Iris pigment epithelial cell (primary cell): Measurements from ENCODE around the gene MID1.
A peak's percentile ranks its signal among the peaks of the same experiment; 100 is the strongest.

ENCODE experiments used
- DNase-seq: peaks from one replicate; pipeline ENCODE4 v3.0.0-alpha.2; 2011; ENCODE audit warnings: low read depth

MID1 gene

GRCh38 chrX:10576777-10577447, 43.5 kb downstream of the MID1 start:
- no peak for DNase-seq

DNA sequence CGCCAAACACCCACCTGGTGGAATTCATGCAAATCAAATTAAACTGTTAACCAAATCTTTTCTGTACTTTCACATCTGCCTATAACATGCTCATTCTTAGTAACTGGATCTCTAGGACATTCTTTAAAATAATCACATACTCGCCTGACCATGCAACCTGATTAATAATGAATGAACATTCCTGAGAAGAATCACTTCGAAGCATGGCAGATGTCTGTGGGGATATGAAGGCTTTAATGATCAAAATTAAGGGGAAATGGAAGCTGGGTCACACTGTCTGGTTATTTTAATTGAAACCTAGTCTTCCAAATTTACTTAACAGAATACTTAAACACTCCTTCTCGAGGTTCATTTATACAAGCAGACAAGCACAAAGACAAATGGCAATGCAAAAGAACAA, 44.2 kb downstream of the MID1 start:
- DNase-seq = no peak

- DNase-seq = peak; percentile 31
These were observed 45.7 kb downstream of the MID1 start for GRCh38 chrX:10574663-10575062.

DNA sequence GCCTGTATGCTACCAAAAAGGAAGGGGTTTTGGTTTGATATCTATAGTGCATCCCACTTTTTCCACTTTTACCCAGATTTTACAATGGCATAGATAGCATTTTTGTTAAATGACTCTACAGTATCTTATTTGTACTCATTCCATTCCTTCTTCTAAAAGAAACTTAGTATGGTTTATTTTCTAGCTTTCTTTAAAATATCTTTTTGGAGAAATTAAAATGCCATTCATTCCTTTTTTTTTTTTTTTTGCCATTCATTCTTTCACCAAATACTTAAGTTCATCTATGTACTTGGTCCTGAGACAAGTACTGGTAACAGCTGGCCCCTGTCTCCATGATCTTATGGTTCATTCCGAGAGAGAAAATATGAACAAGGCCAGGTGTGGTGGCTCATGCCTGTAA, 49.1 kb downstream of the MID1 start:
- peak; percentile 11 for DNase-seq

GRCh38 chrX:10570601-10571000, 49.8 kb downstream of the MID1 start:
- peak; percentile 38 for DNase-seq

DNA sequence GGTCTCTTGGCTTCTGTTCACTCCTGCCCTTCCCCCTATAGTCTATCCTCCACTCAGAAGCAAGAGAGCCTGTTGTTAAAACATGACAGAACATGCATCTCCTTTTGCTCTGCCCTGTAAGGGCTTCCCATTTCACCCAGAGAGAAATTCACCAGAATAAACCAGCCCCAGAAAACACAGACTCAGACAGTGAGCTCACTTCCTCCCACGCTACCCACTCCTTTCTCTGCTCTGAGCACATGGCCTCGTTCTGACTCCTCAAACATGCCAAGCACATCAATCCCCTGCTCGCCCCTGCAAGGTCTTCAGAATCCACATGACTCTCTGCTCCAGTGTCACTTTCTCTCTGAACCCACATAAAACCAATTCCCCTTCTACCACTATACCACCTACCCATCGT, 50.4 kb downstream of the MID1 start:
- peak; percentile 79 for DNase-seq

GRCh38 chrX:10568428-10568827, 52.0 kb downstream of the MID1 start:
- DNase-seq = no peak

DNA sequence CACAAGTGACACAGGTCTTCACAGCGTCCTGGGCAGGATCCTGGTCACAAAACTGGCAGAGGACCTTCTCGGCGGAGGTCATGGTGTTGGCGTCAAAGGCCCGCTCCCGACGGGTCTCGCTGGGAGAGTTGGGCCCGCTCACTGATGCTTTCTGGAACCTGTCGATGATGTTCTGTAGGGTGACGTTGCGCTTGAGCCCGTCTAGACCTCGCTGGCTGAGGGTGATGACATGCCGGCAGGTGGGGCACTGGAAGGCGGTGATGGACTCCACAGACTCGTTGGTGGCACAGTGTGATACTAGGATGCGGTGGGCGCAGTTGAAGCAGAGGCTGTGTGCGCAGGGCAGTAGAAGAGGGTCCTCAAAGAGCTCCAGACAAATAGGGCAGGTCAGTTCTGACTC, 53.2 kb downstream of the MID1 start:
- no peak for DNase-seq

DNA sequence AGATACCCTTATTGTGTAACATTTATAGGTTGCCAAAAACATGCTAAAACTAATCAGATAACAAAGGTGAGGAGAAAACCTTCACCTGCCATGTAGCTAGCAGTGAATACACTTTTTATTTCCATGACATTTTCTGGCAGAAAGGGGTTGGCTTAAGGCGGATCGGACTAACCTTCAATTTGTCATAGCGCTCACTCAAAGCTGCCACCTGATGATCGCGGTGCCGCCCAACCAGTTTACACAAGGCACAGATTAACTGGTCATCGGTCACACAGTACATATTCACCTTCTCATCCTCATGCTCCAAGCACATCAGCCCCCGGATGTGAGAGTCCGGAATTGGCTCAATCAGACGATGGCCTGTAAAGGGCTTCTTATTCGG, 53.7 kb downstream of the MID1 start:
- no peak for DNase-seq

DNA sequence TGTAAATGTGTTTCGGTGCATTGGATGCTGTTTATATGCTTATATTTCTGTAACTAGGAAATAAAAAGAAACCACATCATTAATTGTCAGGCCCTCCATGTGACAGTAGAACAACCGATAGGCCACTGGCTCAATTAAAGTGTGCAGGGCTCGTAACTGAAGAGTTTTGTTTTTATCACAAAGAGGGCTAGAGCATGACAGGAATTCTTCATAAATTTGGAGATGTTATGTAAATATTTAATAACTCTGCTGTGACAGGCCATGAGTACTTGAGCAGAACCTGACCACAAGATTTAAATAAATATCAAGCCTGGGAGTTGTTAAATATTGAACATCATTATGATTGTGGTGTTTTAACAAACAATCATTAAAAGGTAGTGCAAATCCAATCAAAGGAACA, 55.9 kb downstream of the MID1 start:
- DNase-seq = no peak

DNA sequence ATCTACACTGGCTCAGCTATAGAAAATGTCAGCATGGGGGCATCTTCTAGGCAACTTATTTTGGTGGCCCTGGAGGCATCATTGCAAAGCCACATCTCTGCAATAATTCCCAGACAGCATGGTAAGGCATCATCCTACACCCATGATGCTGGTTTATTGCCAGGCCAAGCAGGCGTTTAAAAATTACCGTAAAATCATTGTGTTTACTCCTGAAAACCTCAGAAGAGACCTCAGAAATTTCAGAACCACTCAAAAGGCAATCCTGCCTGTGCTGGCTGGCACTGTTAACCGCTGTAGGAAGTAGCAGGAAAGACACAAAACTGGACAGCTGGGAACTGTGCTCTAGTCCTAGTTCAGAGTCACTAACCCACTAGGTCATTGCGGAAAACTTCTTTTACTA, 63.2 kb downstream of the MID1 start:
- no peak for DNase-seq

- DNase-seq = no peak
These were observed 64.0 kb downstream of the MID1 start for GRCh38 chrX:10556405-10556804.

DNA sequence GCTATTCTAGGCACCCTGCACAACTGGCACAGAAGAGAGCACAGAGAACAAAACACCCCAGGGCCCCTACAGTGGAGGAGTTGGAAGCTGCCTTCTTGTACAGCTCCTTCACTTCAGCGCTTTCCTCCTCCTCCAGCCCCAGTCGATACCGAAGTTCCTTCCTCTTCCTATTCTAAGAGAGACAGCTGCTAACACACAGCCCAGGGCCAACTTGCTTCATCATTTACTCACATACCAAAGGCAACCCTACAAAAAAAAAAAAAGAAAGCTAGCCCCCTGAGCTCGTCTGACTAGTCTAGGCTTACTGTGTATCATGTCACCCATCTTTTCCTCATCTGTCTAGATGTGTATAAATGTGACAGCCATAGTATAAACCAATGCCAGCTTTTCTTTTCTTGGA, 64.5 kb downstream of the MID1 start:
- DNase-seq = no peak

DNA sequence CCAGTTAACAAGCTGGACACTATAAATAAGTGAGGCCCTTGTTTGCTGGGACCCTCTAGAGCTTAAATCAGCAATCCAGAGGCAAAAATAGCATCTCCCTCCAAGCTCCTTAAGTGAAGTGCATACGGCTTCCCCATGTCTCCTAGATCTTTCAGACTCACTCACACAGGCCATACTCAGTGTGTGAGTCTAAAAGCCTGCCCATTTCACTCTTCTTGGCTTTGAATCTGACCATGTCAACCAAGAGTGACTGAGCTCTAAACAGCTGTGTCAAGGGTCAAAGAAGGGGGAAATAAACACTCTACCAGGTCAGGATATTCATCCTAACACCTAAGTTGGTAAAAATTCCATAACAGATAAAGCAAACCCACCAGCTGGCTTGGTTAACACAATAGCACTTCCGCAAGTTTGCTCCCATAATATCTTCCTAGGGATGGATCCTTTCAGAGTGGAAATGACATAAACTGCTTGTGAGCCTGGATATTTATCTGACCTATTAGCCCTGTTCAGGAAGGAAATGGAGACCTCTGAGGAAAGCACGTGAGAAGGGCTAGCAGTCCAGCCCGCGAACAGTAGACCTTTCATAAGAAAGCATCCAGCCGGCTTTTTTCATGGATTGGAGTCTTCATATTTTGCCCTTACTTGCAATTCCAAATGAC, 65.6 kb downstream of the MID1 start:
- DNase-seq = no peak

DNA sequence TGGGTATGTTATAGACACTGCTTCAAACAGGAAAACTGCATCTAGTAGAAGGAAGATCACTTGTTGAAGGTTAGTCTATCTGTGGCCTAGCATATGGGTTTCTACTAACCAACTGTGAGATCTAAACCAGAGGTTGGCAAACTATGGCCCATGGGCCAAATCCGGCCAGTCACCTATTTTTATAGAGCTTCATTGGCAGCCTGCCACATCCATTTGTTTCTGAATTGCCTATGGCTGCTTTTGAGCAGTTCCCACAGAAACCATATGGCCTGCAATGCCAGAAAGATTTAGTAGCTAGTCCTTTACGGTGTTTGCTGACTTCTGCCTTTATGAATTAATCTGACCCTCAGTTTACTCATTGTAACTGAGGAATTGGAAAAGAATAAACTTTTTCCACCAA, 71.1 kb downstream of the MID1 start:
- DNase-seq = no peak

DNA sequence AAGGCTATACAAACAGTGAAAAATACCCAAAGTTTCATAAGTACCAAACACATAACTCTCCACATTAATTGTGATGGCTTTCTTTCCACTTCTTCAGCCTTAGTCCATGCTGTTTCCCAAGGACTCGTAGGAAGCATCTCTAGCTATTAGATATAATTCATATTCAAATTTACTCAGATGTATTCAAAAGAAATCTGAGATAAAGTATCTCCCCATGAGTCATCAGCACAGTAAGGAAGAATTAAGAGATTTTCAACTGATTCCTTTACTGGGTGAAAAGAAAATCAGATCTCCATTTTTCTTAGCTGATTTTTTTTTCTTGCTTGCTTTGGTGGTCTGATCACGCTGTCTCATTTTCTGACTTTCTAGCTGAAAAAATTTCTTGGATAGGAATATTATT, 71.7 kb downstream of the MID1 start:
- peak; percentile 23 for DNase-seq

- DNase-seq = no peak
These were observed 74.5 kb downstream of the MID1 start for GRCh38 chrX:10545882-10546281.

- DNase-seq = no peak
These were observed 77.8 kb downstream of the MID1 start for GRCh38 chrX:10542586-10542985.

- no peak for DNase-seq
These were observed 81.6 kb downstream of the MID1 start for GRCh38 chrX:10538831-10539230.

GRCh38 chrX:10537308-10537707, 83.1 kb downstream of the MID1 start:
- DNase-seq = no peak

DNA sequence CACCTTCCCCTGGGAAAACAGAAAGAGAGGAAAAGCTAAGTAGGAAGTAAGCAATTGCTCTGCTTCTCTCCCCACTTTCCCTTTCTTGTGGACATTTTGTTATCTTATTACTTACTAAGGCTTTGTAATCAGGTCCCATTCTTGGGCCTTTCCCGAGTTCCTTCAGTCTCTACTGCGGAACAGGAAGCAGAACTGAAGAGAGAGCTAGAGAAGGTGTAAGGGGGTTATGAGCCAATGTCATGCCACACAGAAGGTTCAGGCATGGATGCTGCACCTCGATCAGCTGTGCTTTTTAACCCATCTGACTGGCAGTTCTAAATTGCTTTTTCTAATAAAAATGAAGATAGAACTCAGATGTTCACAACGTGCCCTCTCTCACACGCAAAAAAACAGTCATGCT, 83.6 kb downstream of the MID1 start:
- no peak for DNase-seq

- peak; percentile 39 for DNase-seq
These were observed 85.8 kb downstream of the MID1 start for GRCh38 chrX:10534611-10535010.

GRCh38 chrX:10533696-10534365, 86.6 kb downstream of the MID1 start:
- DNase-seq = peak; percentile 17

DNA sequence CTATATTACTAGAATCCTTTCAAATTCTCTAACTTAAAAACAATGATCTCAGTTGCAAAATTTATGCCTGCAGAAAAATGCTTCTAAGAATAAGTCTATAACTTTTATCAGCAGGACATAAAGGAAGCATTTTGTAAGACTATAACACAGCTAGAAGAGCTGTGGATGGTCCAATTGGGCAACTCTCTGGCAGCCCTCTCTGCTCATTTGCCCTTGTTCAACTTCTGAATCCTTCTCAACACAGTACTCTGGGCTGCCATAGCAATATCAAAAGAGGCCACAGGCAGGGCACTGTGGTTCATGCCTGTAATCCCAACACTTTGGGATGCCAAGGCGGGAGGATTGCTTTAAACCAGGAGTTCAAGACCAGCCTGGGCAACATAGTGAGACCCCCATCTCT, 88.5 kb downstream of the MID1 start:
- no peak for DNase-seq
